Left ventricle myocardium superior (tissue), 1 donor: ENCODE data around the gene ESM1. TPM values are rescaled to one million over a fixed set of nuclear protein-coding genes. Genes with fewer than 3 reads are reported as not detected.

Experiments used
- ATAC-seq: fragments of 200-7000 bp; cut with Tn5 transposase; one replicate; pipeline ENCODE4 v1.9.1; 2020; ENCODE audit warnings: mild to moderate bottlenecking, moderate library complexity
- DNase-seq: peaks from one replicate; pipeline ENCODE4 v3.0.0-alpha.2; 2020
- intact Hi-C: fragments of 100-400 bp; cut with micrococcal nuclease; formaldehyde crosslinking; loops from one replicate; pipeline ENCODE4 v1.11.0; 2022
- total RNA-seq: library from RNA; stranded (reverse); fragmentation: NEBNext Ultra II Directional; extraction: Animal tissue kit (Norgen Biotek cat#: 25700); gene quantifications from one replicate; pipeline ENCODE4 v1.2.1, GENCODE V29; 2021
- donor health status: DM: no; HTN: yes; CAD: no; lungs with severe emphysema.

The ESM1 gene
- total RNA-seq, 1 donor from 2014 or later = not detected

DNA sequence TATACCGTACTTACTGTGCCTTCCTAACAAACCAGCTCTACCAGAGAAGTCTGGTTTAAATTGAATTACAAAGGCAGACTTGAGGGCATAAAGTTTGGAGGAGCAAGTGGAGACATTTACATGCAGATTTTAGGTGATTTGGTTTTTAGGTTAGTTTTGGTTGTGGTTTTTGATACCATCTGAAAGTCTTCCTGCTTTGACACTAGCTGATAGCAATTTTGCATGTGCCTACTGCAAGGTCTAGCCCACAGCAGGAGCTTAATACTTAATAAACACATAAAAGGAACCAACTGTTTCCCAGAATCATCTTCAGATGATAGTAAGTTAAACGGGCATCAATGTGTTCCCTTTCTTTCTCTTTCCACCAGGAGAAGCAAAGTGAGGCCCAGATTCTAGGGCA, 3.4 kb upstream of the ESM1 start:
- intact Hi-C loops = no loop called here
- DNase-seq (no peak), ATAC-seq (no peak)

DNA sequence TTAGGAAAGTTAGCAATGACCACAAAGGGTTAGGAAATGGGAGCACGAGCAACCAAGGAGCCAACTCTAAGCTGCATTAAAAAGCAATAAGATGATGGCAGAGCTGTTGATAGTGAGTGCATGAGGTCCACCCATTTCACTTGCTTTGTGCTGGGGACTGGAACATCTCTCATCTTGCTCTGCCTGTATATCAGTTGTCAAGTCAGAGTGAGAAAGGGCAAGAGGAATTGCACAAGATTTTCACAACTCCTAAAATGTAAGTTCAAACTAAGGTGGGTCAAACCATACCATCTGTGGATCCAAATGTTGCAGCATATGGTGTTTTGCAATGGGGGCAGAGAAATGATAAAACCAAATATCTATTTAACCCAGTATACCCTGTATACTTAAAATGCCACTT, 2.8 kb upstream of the ESM1 start:
- intact Hi-C loops = no loop called here
- ATAC-seq = no peak
- no peak for DNase-seq

DNA sequence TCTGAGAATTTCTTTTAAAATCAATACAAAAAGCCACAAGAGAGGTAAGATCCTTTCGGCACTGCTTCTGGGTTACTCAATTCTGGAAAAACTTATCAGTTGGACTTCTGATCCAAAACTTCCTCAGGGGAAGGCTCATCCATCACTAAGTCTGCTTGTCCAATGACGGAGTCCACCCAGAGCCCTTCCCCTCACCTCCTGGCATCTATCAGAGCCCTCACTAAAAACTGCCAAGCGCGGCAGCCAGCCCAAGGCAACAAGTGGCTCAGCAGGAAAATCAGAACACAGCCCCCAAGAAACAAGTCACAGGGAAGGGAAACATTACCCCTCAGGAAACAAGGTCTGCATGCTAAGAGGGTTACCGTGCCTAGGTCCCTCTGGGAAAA, 869 bp upstream of the ESM1 start:
- ATAC-seq (no peak), DNase-seq (no peak)
- intact Hi-C loops = no loop called here

- ATAC-seq (no peak), DNase-seq (no peak)
- intact Hi-C loops = no loop called here
Observed at GRCh38 chr5:54981928-54982327, 3.5 kb downstream of the ESM1 start.

- DNase-seq (no peak), ATAC-seq (no peak)
- intact Hi-C loops = no loop called here
Observed at GRCh38 chr5:54975701-54976100, 9.7 kb downstream of the ESM1 start.

DNA sequence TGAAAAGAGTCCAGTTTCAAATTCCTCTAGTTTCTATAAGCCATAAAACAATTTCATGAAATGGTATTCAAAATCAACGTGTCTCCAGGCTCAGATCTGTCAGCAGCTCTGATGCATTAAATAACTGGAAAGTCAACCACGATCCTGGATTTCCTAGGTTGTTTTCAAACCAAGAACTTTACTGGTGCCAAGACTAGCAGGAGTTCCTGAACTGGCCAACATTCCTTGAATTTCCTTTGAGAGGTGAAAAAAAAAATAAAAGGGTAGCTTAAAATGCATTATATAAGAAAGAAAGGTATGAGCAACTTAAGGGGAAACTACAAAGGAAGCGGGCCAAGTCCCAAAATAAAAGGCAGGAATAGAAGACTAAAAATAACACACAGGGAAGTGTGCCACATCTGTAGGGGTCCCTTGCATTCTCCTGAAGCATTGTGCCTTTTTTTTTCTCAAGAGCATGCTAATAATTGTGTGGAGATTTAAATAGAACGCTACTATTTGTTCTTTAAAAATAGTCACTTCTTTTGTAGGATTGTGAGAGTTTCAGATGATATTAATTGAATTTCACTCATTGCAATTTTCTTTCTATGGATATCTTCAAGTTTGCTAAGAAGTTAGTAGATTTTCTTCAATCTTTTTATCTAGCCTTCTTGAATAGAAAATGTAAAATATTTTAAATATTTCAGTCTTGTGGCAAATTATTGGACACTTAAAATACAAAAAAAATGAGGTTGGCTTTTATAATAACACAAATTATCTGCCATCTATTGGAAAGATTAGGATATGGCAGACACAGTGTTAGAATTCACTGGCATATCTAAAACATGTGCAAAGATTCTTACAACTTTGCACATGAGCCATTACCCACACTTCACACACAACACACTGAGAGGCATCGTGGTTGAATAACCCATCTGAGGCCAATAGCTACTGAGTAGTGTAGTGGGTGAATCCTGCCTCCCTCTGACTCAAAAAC, 15.3 kb downstream of the ESM1 start:
- DNase-seq (no peak), ATAC-seq (no peak)
- intact Hi-C loops = no loop called here

- intact Hi-C loops = no loop called here
- no peak for ATAC-seq
- DNase-seq = no peak
Observed at GRCh38 chr5:54969242-54969641, 16.2 kb downstream of the ESM1 start.

DNA sequence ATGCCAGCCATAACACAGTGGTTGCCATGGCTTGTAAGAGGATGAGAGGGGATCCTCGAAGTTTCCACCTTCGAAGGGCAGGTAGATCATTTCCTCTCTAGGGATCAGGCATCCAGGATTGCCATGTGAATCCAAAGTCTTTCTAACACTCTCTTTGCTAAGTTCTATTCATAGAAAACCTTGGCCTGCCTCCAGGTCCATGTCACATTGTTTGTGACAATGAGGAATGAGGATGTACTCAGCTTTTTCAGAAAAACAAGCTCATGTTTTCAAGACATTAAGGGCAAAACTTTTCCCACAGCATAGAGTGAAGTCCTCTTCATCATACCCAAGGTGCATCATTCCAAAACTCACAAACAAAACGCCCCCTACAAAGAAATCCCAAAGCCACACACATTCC, 19.6 kb downstream of the ESM1 start:
- ATAC-seq = no peak
- no peak for DNase-seq
- intact Hi-C loops = no loop called here

GRCh38 chr5:54964405-54964804, 21.0 kb downstream of the ESM1 start:
- DNase-seq = no peak
- intact Hi-C loops = no loop called here
- ATAC-seq = no peak

GRCh38 chr5:54959673-54960418, 25.5 kb downstream of the ESM1 start:
- ATAC-seq (no peak), DNase-seq (no peak)
- intact Hi-C loops = no loop called here

GRCh38 chr5:54956922-54957321, 28.5 kb downstream of the ESM1 start:
- intact Hi-C loops = no loop called here
- DNase-seq = no peak
- no peak for ATAC-seq

GRCh38 chr5:54947187-54947586, 38.2 kb downstream of the ESM1 start:
- intact Hi-C loops = loop anchor here (10.0 kb wide), 1 partner anchor 208 kb away; no protein-coding TSS in a partner anchor
- no peak for ATAC-seq
- DNase-seq = no peak

GRCh38 chr5:54946306-54946819, 39.0 kb downstream of the ESM1 start:
- no peak for ATAC-seq
- DNase-seq = no peak
- intact Hi-C loops = loop anchor here (10.0 kb wide), 1 partner anchor 208 kb away; no protein-coding TSS in a partner anchor

DNA sequence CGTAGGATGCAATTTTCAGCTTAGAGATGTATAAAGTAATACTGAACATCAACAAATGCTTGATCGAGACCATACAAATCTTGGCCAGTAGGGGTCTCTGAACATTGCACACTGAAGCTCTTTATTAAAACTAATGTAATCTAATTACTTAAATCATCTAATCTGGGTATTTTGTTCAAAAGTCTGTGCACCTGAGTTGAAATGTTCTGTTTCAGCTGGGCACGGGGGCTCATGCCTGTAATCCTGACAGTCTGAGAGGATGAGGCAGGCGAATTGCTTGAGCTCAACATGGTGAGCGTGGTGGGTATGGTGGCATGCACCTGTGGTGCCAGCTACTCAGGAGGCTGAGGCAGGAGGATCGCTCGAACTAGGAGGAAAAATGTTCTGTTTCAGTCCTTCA, 41.0 kb downstream of the ESM1 start:
- intact Hi-C loops = loop anchor here (10.0 kb wide), 1 partner anchor 210 kb away; no protein-coding TSS in a partner anchor
- DNase-seq (no peak), ATAC-seq (no peak)

- intact Hi-C loops = loop anchor here (10.0 kb wide), 1 partner anchor 213 kb away; no protein-coding TSS in a partner anchor
- ATAC-seq (no peak), DNase-seq (no peak)
Observed at GRCh38 chr5:54942064-54942778, 43.2 kb downstream of the ESM1 start.

GRCh38 chr5:54936201-54936600, 49.2 kb downstream of the ESM1 start:
- intact Hi-C loops = no loop called here
- DNase-seq (no peak), ATAC-seq (no peak)

DNA sequence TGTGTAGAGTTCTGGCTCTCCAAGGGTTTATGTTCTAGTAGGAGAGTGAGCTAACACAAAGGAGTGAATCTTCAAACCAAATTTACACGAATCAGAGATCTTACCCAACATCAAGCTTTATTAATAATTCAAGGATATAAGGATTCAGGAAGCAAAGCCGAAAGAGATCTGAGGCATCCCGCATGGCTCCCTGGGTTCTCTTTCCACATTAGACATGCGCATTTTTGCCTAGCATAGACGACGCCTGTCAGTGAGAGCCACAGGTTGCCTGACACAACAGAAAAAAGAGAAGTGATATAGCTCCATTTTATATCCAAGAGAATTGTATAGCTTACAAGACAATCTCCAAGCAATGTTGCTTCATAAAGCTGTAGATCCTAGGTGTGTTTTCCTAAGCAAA, 52.6 kb downstream of the ESM1 start:
- ATAC-seq (no peak), DNase-seq (no peak)
- intact Hi-C loops = no loop called here

GRCh38 chr5:54930736-54931135, 54.7 kb downstream of the ESM1 start:
- ATAC-seq (no peak), DNase-seq (no peak)
- intact Hi-C loops = no loop called here
